ENCODE data around the gene GNG12. TPM values are rescaled to one million over a fixed set of nuclear protein-coding genes. Genes with fewer than 3 reads are reported as not detected.

Gene GNG12
- total RNA-seq, 2 donors from 2014 or later: 77.1 to 131 TPM

- Histone ChIP-seq H3K9me3 (no peaks in the 10 kb centered on the region), H3K27me3 (no peaks in the 10 kb centered on the region), H3K27ac (no peak overlapping the region), H3K4me3 (no peak overlapping the region), H3K9ac (ENCODE audit: low read depth in 2 of 2, low read length in 2 of 2) (no peak overlapping the region), H3K36me3 (no peaks in the 10 kb centered on the region), H3K4me1 (peaks cover 12% of the 10 kb centered on the region)
- intact Hi-C loops (cut with DNase I): no loop called here
- no peak for TF ChIP-seq CTCF (IDR thresholded peaks at IDR 0.05)
- DNase-seq: no peak
These were observed 9.7 kb downstream of the GNG12 start for GRCh38 chr1:67823615-67824014.

GRCh38 chr1:67821263-67821662 is 12.0 kb downstream of the GNG12 start:
- Histone ChIP-seq H3K9me3 (no peaks in the 10 kb centered on the region), H3K27me3 (no peaks in the 10 kb centered on the region), H3K27ac (no peak overlapping the region), H3K4me3 (no peak overlapping the region), H3K4me1 (peaks cover 12% of the 10 kb centered on the region), H3K36me3 (no peaks in the 10 kb centered on the region), H3K9ac (ENCODE audit: low read depth in 2 of 2, low read length in 2 of 2) (no peak overlapping the region)
- no peak for TF ChIP-seq CTCF (IDR thresholded peaks at IDR 0.05)
- no peak for DNase-seq
- intact Hi-C loops (cut with DNase I): no loop called here

GRCh38 chr1:67818725-67819301 is 14.5 kb downstream of the GNG12 start:
- peak; percentile 70 for DNase-seq
- H3K4me1 ChIP-seq: peaks cover 11% of the 10 kb centered on the region
- no peaks in the 10 kb centered on the region for H3K27me3 ChIP-seq
- no peak overlapping the region for H3K4me3 ChIP-seq
- H3K36me3 ChIP-seq: no peaks in the 10 kb centered on the region
- no peak for TF ChIP-seq CTCF (IDR thresholded peaks at IDR 0.05)
- H3K9me3 ChIP-seq: no peaks in the 10 kb centered on the region
- H3K9ac ChIP-seq (ENCODE audit: low read depth in 2 of 2, low read length in 2 of 2): peak overlapping the region in 1 of 2 donors; percentile 38
- peak overlapping the region; percentile 72 for H3K27ac ChIP-seq
- intact Hi-C loops (cut with DNase I): no loop called here

- peak overlapping the region; percentile 72 for H3K27ac ChIP-seq
- H3K9ac ChIP-seq (ENCODE audit: low read depth in 2 of 2, low read length in 2 of 2): peak overlapping the region in 1 of 2 donors; percentile 40
- peaks cover 11% of the 10 kb centered on the region for H3K4me1 ChIP-seq
- no peaks in the 10 kb centered on the region for H3K27me3 ChIP-seq
- intact Hi-C loops (cut with DNase I): no loop called here
- DNase-seq: no peak
- no peak overlapping the region for H3K4me3 ChIP-seq
- no peaks in the 10 kb centered on the region for H3K9me3 ChIP-seq
- H3K36me3 ChIP-seq: no peaks in the 10 kb centered on the region
- no peak for TF ChIP-seq CTCF (IDR thresholded peaks at IDR 0.05)
These were observed 15.1 kb downstream of the GNG12 start for GRCh38 chr1:67818162-67818561.

GRCh38 chr1:67817319-67817718 is 15.9 kb downstream of the GNG12 start:
- DNase-seq: peak; percentile 93
- H3K36me3 ChIP-seq: no peaks in the 10 kb centered on the region
- no peak for TF ChIP-seq CTCF (IDR thresholded peaks at IDR 0.05)
- peaks cover 11% of the 10 kb centered on the region for H3K4me1 ChIP-seq
- peak overlapping the region; percentile 87 for H3K27ac ChIP-seq
- H3K4me3 ChIP-seq: no peak overlapping the region
- H3K9me3 ChIP-seq: no peaks in the 10 kb centered on the region
- no peak overlapping the region for H3K9ac ChIP-seq (ENCODE audit: low read depth in 2 of 2, low read length in 2 of 2)
- no peaks in the 10 kb centered on the region for H3K27me3 ChIP-seq
- intact Hi-C loops (cut with DNase I): no loop called here
